CD14-positive monocyte (primary cell): ENCODE results near the gene EXOC3L1. TPM values are rescaled to one million over a fixed set of nuclear protein-coding genes. Genes with fewer than 3 reads are reported as not detected.

Experiments
- DNase-seq, 3 donors: peaks; one replicate each; pipeline ENCODE4 v3.0.0-alpha.2; 2011 to 2022
- H2AFZ ChIP-seq: 2 replicates; pipeline ENCODE4 v1.6.0; 2012; ENCODE audit warnings: mild to moderate bottlenecking, low read depth, low read length, inconsistent platforms; ENCODE audit not compliant: insufficient read depth, poor library complexity, severe bottlenecking
- H3K27ac ChIP-seq, 2 donors: 1 replicate in 1 of 2; 2 replicates in 1 of 2; pipeline ENCODE4 v1.5.1; 2012 to 2013; ENCODE audit warnings: low read length in 2 of 2, control low read depth in 1 of 2, inconsistent platforms in 1 of 2, low read depth in 1 of 2, mild to moderate bottlenecking in 1 of 2
- H3K27me3 ChIP-seq, 2 donors: one replicate each; pipeline versions ENCODE4 v1.6.0 to v1.6.1; 2011 to 2013; ENCODE audit warnings: low read length in 2 of 2; ENCODE audit not compliant: control insufficient read depth in 2 of 2, insufficient read depth in 2 of 2
- H3K36me3 ChIP-seq, 2 donors: replicated peaks in 1 of 2; 1 replicate in 1 of 2; 2 replicates in 1 of 2; pipeline versions ENCODE4 v1.5.1 to v1.6.1; 2012 to 2013; ENCODE audit warnings: low read length in 2 of 2, control low read depth in 1 of 2, inconsistent platforms in 1 of 2, mild to moderate bottlenecking in 1 of 2; ENCODE audit not compliant: insufficient read depth in 2 of 2, control insufficient read depth in 1 of 2
- H3K4me1 ChIP-seq, 2 donors: 1 replicate in 1 of 2; 2 replicates in 1 of 2; pipeline versions ENCODE4 v1.5.1 to v1.6.1; 2012 to 2013; ENCODE audit warnings: low read length in 2 of 2, control low read depth in 1 of 2, inconsistent platforms in 1 of 2, mild to moderate bottlenecking in 1 of 2, moderate library complexity in 1 of 2; ENCODE audit not compliant: insufficient read depth in 2 of 2, control insufficient read depth in 1 of 2
- H3K4me2 ChIP-seq: replicated peaks from 2 replicates; pipeline ENCODE3; 2012; ENCODE audit warnings: low read length, moderate library complexity, mild to moderate bottlenecking; ENCODE audit not compliant: poor library complexity, severe bottlenecking; ENCODE audit errors: extremely low read depth
- H3K4me3 ChIP-seq, 3 experiments: fragments of 200-600 bp in 1 of 3; sonication (generic) in 1 of 3; replicated peaks in 1 of 3; 1 replicate in 2 of 3; 2 replicates in 1 of 3; pipeline ENCODE4 v1.5.1; 2011 to 2013; ENCODE audit warnings: low read length in 3 of 3, mild to moderate bottlenecking in 3 of 3, control low read depth in 2 of 3, low read depth in 2 of 3, inconsistent platforms in 1 of 3, moderate library complexity in 1 of 3
- H3K79me2 ChIP-seq: 2 replicates; pipeline ENCODE4 v1.6.0; 2012; ENCODE audit warnings: mild to moderate bottlenecking, control low read depth, inconsistent platforms, low read length, moderate library complexity; ENCODE audit not compliant: insufficient read depth
- H3K9ac ChIP-seq: 2 replicates; pipeline ENCODE4 v1.6.0; 2017; ENCODE audit warnings: low read length, mild to moderate bottlenecking; ENCODE audit not compliant: insufficient read depth, poor library complexity, severe bottlenecking
- H3K9me3 ChIP-seq, 2 donors: replicated peaks in 1 of 2; 1 replicate in 1 of 2; 2 replicates in 1 of 2; pipeline versions ENCODE4 v1.5.1 to v1.6.1; 2012 to 2013; ENCODE audit warnings: low read length in 2 of 2, control low read depth in 1 of 2; ENCODE audit not compliant: control insufficient read depth in 1 of 2, insufficient read depth in 1 of 2
- H4K20me1 ChIP-seq: 2 replicates; pipeline ENCODE4 v1.6.0; 2012; ENCODE audit warnings: mild to moderate bottlenecking, low read length, control low read depth, moderate library complexity; ENCODE audit not compliant: insufficient read depth
- H3K27ac Mint-ChIP-seq, 7 donors: one replicate each; pipeline ENCODE4 v1.8.0; 2020; ENCODE audit warnings: mild to moderate bottlenecking in 7 of 7, mixed read lengths in 7 of 7, moderate library complexity in 6 of 7, inconsistent platforms in 2 of 7
- H3K27me3 Mint-ChIP-seq, 3 donors: one replicate each; pipeline ENCODE4 v1.8.0; 2021 to 2022; ENCODE audit warnings: low read depth in 3 of 3, mild to moderate bottlenecking in 3 of 3, mixed read lengths in 3 of 3, moderate library complexity in 3 of 3, inconsistent platforms in 1 of 3
- H3K36me3 Mint-ChIP-seq, 2 donors: one replicate each; pipeline ENCODE4 v1.8.0; 2020; ENCODE audit warnings: mixed read lengths in 2 of 2, inconsistent platforms in 1 of 2, mild to moderate bottlenecking in 1 of 2
- H3K4me1 Mint-ChIP-seq: one replicate; pipeline ENCODE4 v1.8.0; 2020; ENCODE audit warnings: mild to moderate bottlenecking, mixed read lengths
- H3K4me3 Mint-ChIP-seq, 2 donors: one replicate each; pipeline ENCODE4 v1.8.0; 2020; ENCODE audit warnings: mild to moderate bottlenecking in 2 of 2, mixed read lengths in 2 of 2, moderate library complexity in 1 of 2
- H3K9me3 Mint-ChIP-seq, 7 donors: one replicate each; pipeline ENCODE4 v1.8.0; 2020 to 2022; ENCODE audit warnings: mixed read lengths in 7 of 7, mild to moderate bottlenecking in 6 of 7, moderate library complexity in 6 of 7, inconsistent platforms in 2 of 7
- WGBS: methylation state at CpG from one replicate; pipeline ENCODE4 v1.1.5; 2013; ENCODE audit warnings: missing lambda C conversion rate; ENCODE audit not compliant: insufficient coverage; 5-methylcytosine and 5-hydroxymethylcytosine counted together
- intact Hi-C, 2 donors: fragments of 100-400 bp; cut with micrococcal nuclease; formaldehyde crosslinking; loops; one replicate each; pipeline versions ENCODE4 v1.15.0 to v1.15.1; 2023
- polyA plus RNA-seq, 3 donors: library from polyadenylated mRNA; depleted of rRNA in 1 of 3; unstranded in 2 of 3; stranded (reverse) in 1 of 3; fragments of 300-500 nt in 2 of 3; fragments of >200 nt in 1 of 3; fragmentation: Illumina TruSeq in 2 of 3; gene quantifications; 1 replicate in 2 of 3; 2 replicates in 1 of 3; pipeline ENCODE4 v1.2.3, GENCODE V29; 2012 to 2021
- TF ChIP-seq, protein P1 (sequence below): fragments of 200-600 bp; IDR thresholded peaks from one replicate; pipeline ENCODE4 v1.8.0; 2022; ENCODE audit warnings: antibody characterized with exemption, mild to moderate bottlenecking

The EXOC3L1 gene
- polyA plus RNA-seq, 3 donors = 2.8 to 3.7 (median 3.0) TPM

DNA sequence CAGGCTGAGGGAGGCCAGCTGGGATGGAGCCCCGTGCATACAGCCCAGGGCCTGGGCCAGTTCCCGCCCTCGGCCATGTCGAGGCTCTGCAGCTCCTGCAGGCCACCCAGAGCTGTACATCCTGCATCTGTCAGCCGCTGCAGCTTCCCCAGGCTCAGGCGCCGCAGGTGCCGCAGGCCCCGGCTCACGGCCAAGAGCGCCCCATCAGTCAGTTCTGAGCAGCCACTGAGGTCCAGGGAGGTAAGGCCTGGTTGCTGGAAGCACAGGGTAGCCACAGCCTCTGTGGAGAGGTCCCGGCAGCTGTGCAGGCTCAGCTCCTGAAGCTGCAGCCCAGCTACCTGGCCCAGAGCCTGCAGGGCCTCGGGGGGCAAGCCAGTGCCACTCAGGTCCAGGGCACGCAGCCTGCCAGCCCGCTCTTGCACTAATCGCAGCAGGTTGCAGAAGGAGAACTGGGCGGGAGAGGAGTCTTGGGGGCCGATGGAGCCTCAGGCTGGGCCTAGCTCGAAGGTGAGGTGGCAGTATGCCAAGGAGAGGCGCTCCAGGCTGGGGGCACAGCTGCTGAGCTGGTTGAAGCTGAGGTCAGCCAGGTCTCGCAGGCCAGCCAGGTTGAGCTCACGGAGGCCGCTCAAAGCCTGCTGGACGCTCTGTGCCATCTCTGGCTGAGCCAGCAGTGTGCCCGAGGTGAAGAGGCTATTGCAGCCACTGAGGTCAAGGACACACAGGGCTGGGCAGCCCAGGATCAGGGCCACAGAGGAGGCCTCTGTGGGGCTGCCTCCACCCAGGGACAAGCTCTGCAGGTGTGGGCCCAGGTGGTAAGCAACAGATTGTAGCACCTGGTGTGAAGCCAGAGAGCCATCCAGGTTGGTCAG, 20.4 kb upstream of the EXOC3L1 start:
- H3K4me2 ChIP-seq = no peak overlapping the region
- H3K27ac ChIP-seq = no peak overlapping the region
- Mint-ChIP-seq H3K36me3 (peaks cover 8 to 15% of the 10 kb centered on the region in 2 donors), H3K4me3 (no peak overlapping the region), H3K4me1 (peaks cover 6% of the 10 kb centered on the region), H3K27ac (peak overlapping the region in 1 of 7 donors; percentile 41), H3K9me3 (peaks cover 0 to 2% (median 0%) of the 10 kb centered on the region in 7 donors), H3K27me3 (peaks cover 0 to 7% (median 5%) of the 10 kb centered on the region in 3 donors)
- DNase-seq = no peak
- H4K20me1 ChIP-seq = no peaks in the 10 kb centered on the region
- H3K27me3 ChIP-seq = no peaks in the 10 kb centered on the region
- H3K4me1 ChIP-seq = no peaks in the 10 kb centered on the region
- H3K36me3 ChIP-seq = peaks cover 6 to 12% of the 10 kb centered on the region in 2 donors
- H3K4me3 ChIP-seq = no peak overlapping the region
- WGBS = 97% methylated on average over 25 of the region's 25 CpGs
- no peaks in the 10 kb centered on the region for H3K9me3 ChIP-seq
- no peak overlapping the region for H2AFZ ChIP-seq
- intact Hi-C loops = no loop called here
- no peak overlapping the region for H3K9ac ChIP-seq
- TF ChIP-seq, protein P1, sequence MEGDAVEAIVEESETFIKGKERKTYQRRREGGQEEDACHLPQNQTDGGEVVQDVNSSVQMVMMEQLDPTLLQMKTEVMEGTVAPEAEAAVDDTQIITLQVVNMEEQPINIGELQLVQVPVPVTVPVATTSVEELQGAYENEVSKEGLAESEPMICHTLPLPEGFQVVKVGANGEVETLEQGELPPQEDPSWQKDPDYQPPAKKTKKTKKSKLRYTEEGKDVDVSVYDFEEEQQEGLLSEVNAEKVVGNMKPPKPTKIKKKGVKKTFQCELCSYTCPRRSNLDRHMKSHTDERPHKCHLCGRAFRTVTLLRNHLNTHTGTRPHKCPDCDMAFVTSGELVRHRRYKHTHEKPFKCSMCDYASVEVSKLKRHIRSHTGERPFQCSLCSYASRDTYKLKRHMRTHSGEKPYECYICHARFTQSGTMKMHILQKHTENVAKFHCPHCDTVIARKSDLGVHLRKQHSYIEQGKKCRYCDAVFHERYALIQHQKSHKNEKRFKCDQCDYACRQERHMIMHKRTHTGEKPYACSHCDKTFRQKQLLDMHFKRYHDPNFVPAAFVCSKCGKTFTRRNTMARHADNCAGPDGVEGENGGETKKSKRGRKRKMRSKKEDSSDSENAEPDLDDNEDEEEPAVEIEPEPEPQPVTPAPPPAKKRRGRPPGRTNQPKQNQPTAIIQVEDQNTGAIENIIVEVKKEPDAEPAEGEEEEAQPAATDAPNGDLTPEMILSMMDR = no peak
- H3K79me2 ChIP-seq = no peaks in the 10 kb centered on the region

DNA sequence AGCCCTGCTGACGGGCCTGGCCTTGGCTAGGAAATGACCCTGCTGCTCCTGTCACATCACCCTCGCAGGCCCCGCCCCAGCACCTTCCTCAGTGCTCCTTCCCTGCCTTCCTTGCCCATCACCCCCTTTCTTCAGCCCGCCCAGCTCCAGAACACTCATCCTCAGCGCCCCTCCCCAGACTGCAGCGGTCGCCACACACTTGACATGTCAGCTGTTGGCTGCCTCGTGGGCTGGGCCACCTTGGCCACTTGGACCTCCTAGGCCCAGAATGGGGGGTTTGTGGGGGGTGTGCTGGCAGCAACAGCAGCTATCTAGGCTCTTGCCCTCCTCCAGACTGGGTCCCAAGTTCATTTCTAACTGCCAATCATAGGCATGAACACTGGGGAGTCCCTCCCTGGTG, 19.6 kb upstream of the EXOC3L1 start:
- Mint-ChIP-seq H3K36me3 (peaks cover 8 to 23% of the 10 kb centered on the region in 2 donors), H3K4me1 (peaks cover 6% of the 10 kb centered on the region), H3K27ac (no peak overlapping the region), H3K9me3 (peaks cover 0 to 2% (median 0%) of the 10 kb centered on the region in 7 donors), H3K27me3 (peaks cover 0 to 9% (median 5%) of the 10 kb centered on the region in 3 donors), H3K4me3 (peak overlapping the region in 1 of 2 donors; percentile 39)
- Histone ChIP-seq H4K20me1 (no peaks in the 10 kb centered on the region), H2AFZ (no peak overlapping the region), H3K27ac (no peak overlapping the region), H3K9me3 (no peaks in the 10 kb centered on the region), H3K27me3 (no peaks in the 10 kb centered on the region), H3K4me2 (no peak overlapping the region), H3K4me1 (no peaks in the 10 kb centered on the region), H3K36me3 (peaks cover 6 to 14% of the 10 kb centered on the region in 2 donors), H3K4me3 (no peak overlapping the region), H3K79me2 (no peaks in the 10 kb centered on the region), H3K9ac (no peak overlapping the region)
- DNase-seq = no peak
- intact Hi-C loops = no loop called here
- TF ChIP-seq, protein P1 = no peak
- WGBS = 83% methylated on average over 1 of the region's 8 CpGs
